Mesothelial cell of epicardium (in vitro differentiated cells): ENCODE results near the gene KCNH3. TPM values are rescaled to one million over a fixed set of nuclear protein-coding genes. Genes with fewer than 3 reads are reported as not detected.

Experiments used
- DNase-seq, 2 experiments: peaks; one replicate each; pipeline ENCODE4 v3.0.0; 2021; ENCODE audit warnings: low spot score in 2 of 2; ENCODE audit not compliant: unreplicated experiment in 2 of 2
- H3K27ac Mint-ChIP-seq: 2 replicates; pipeline ENCODE4 v1.8.0; 2021; ENCODE audit warnings: mixed read lengths
- H3K27me3 Mint-ChIP-seq: 2 replicates; pipeline ENCODE4 v1.8.0; 2021; ENCODE audit warnings: low read depth, mixed read lengths
- H3K36me3 Mint-ChIP-seq: 2 replicates; pipeline ENCODE4 v1.8.0; 2021; ENCODE audit warnings: mixed read lengths
- H3K4me1 Mint-ChIP-seq: 2 replicates; pipeline ENCODE4 v1.8.0; 2021; ENCODE audit warnings: mixed read lengths
- H3K4me3 Mint-ChIP-seq: 2 replicates; pipeline ENCODE4 v1.8.0; 2021; ENCODE audit warnings: mild to moderate bottlenecking, moderate library complexity, mixed read lengths
- H3K9me3 Mint-ChIP-seq: 2 replicates; pipeline ENCODE4 v1.8.0; 2021; ENCODE audit warnings: mixed read lengths
- total RNA-seq: library from RNA; stranded (reverse); gene quantifications from 3 replicates; pipeline ENCODE4 v1.2.1, GENCODE V29; 2021
- TF ChIP-seq, protein P1 (sequence below): fragments of 200-600 bp; sonication (generic); IDR thresholded peaks from one replicate; pipeline ENCODE4 v1.5.0; 2021; ENCODE audit warnings: antibody characterized with exemption; ENCODE audit not compliant: unreplicated experiment

Gene KCNH3, protein sequence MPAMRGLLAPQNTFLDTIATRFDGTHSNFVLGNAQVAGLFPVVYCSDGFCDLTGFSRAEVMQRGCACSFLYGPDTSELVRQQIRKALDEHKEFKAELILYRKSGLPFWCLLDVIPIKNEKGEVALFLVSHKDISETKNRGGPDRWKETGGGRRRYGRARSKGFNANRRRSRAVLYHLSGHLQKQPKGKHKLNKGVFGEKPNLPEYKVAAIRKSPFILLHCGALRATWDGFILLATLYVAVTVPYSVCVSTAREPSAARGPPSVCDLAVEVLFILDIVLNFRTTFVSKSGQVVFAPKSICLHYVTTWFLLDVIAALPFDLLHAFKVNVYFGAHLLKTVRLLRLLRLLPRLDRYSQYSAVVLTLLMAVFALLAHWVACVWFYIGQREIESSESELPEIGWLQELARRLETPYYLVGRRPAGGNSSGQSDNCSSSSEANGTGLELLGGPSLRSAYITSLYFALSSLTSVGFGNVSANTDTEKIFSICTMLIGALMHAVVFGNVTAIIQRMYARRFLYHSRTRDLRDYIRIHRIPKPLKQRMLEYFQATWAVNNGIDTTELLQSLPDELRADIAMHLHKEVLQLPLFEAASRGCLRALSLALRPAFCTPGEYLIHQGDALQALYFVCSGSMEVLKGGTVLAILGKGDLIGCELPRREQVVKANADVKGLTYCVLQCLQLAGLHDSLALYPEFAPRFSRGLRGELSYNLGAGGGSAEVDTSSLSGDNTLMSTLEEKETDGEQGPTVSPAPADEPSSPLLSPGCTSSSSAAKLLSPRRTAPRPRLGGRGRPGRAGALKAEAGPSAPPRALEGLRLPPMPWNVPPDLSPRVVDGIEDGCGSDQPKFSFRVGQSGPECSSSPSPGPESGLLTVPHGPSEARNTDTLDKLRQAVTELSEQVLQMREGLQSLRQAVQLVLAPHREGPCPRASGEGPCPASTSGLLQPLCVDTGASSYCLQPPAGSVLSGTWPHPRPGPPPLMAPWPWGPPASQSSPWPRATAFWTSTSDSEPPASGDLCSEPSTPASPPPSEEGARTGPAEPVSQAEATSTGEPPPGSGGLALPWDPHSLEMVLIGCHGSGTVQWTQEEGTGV
- total RNA-seq: 1.8 to 2.5 TPM (median 2.3 TPM) in 3 replicates

DNA sequence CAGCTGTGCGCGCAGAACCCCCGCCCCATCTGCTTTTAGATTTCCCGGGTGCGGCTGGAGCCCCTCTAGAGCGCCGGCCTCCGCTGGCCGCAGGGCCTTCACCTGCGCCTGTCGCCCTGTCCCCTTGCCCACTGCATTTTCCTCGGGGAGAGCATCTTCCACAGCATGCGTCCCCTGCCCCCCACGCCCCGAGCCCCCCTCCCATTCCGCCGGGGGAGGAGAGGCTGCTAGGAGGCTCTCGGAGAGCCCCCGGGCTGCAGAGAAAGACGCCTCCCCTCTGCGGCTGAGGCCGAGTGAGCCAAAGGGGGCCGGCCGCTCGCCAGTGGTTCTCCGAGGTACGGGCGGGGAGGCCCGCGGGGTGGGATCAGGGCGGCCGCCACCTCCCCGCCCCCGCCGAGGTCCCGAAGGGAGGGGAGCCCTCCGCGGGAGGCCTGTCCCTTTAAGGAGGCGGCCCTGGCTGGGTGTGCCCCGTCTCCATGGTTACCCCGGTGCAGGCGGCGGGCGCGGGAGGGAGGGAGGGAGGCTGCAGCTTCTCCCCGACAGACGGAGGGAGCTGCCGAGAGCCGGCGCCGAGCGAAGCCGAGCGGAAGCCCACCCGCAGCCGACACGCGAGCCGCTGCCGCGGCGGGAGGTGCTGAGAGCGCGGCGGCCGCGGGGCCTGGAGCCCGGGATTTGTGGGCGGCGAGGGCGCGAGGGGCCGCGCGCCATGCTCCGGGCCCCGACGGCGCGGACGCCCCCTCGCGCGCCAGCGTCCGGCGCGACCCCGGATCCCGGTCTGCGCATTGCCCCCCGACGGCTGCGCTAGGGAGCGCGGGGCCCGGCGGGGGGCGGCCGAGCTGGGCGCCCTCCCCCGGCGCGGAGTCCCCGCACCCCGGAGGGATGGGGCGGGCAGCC is at the start of gene KCNH3:
TSS of gene KCNH3 (plus strand) at position 521 of the 894 bp plus-strand sequence. CDS start 387 bp downstream, outside the sequence.
- peak; percentile 68 to 70 for DNase-seq
- Mint-ChIP-seq H3K36me3 (no peaks in the 10 kb centered on the region), H3K9me3 (no peaks in the 10 kb centered on the region), H3K27ac (no peak within 1 kb of the TSS), H3K4me1 (peaks cover 33% of the 10 kb centered on the region), H3K27me3 (peaks cover 74% of the 10 kb centered on the region), H3K4me3 (peak within 1 kb of the TSS; percentile 63)
- TF ChIP-seq, protein P1, sequence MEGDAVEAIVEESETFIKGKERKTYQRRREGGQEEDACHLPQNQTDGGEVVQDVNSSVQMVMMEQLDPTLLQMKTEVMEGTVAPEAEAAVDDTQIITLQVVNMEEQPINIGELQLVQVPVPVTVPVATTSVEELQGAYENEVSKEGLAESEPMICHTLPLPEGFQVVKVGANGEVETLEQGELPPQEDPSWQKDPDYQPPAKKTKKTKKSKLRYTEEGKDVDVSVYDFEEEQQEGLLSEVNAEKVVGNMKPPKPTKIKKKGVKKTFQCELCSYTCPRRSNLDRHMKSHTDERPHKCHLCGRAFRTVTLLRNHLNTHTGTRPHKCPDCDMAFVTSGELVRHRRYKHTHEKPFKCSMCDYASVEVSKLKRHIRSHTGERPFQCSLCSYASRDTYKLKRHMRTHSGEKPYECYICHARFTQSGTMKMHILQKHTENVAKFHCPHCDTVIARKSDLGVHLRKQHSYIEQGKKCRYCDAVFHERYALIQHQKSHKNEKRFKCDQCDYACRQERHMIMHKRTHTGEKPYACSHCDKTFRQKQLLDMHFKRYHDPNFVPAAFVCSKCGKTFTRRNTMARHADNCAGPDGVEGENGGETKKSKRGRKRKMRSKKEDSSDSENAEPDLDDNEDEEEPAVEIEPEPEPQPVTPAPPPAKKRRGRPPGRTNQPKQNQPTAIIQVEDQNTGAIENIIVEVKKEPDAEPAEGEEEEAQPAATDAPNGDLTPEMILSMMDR: no peak

DNA sequence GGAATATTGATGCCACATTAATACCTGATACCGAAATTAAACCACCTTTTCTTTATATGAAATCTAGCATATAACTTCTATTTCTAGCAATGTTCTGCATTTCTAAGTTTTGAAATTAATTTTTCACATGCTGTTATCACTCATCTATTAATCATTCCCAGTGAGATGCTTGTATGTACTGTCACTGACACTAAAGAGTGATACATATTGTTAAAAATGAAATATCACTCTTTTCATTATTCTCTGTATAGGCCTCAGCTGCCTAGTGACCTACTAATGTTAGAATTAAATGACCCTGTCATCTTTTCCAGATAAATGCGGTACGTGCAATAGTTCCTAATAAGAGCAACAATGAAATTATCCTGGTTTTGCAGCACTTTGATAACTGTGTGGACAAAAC is 49.7 kb upstream of the KCNH3 start:
- TF ChIP-seq, protein P1: no peak
- no peaks in the 10 kb centered on the region for H3K9me3 Mint-ChIP-seq
- H3K36me3 Mint-ChIP-seq: peaks cover 11% of the 10 kb centered on the region
- H3K27ac Mint-ChIP-seq: no peak overlapping the region
- H3K4me1 Mint-ChIP-seq: peaks cover 33% of the 10 kb centered on the region
- no peak overlapping the region for H3K4me3 Mint-ChIP-seq
- H3K27me3 Mint-ChIP-seq: no peaks in the 10 kb centered on the region
- DNase-seq: no peak

DNA sequence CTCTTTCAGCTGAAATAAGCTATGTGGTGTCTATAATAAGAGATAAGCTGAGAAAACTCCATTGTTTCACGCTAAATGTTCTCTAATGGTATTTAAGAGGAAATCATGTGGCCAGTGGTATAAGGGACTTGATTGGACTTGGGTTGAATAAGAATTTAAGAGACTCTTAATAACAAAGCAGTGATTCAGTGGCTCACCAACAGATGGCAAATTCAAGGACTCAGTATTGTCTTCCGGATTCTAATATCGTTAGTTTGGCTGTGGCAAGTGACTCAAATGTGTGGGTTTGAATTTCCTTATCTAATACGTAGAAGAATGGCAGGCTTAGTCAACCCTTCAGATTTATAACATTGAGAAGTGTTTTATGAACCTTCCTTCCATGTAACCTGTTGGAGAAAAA is 49.1 kb upstream of the KCNH3 start:
- Mint-ChIP-seq H3K9me3 (no peaks in the 10 kb centered on the region), H3K4me1 (peaks cover 31% of the 10 kb centered on the region), H3K4me3 (no peak overlapping the region), H3K36me3 (peaks cover 12% of the 10 kb centered on the region), H3K27ac (peak overlapping the region; percentile 31), H3K27me3 (no peaks in the 10 kb centered on the region)
- DNase-seq: no peak
- TF ChIP-seq, protein P1: no peak

DNA sequence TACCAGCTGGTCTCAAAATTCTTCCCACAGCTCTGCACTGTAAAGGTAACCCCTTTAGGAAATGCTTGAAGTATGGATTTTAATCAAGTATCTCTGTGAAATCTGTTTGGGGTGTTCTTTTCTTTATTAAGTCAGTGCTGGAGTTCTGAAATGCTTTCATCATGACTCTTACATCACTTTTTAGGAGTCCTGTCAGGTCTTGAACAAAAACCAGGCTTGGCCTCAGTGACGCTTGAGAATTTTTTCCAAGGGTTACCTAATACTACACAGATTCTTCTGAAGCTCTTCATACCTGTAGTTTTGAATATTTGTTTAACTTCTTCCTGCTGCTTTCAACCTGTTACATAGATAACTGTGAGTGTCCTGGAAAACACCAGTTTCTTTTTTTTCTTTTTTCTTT is 47.0 kb upstream of the KCNH3 start:
- Mint-ChIP-seq H3K27me3 (no peaks in the 10 kb centered on the region), H3K4me1 (peaks cover 40% of the 10 kb centered on the region), H3K9me3 (no peaks in the 10 kb centered on the region), H3K36me3 (peaks cover 18% of the 10 kb centered on the region), H3K27ac (peak overlapping the region; percentile 94), H3K4me3 (no peak overlapping the region)
- TF ChIP-seq, protein P1: no peak
- no peak for DNase-seq

DNA sequence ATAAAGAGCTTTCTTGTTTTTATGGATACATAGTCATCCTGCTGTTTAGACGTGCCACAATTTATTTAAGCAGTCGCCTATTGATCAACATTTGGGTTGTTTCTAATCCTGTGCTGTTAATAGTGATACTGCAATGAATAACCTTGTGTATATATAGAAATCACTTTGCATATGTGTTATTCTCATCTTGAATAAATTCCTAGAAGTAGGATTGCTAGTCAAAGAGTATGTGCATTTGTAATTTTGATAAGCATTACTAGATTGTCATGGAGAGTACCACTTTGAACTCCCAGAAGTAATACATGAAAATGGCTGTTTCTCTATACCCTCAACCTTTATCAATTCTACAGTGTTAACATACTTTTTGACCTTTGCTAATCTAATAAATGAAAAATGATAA is 44.9 kb upstream of the KCNH3 start:
- H3K36me3 Mint-ChIP-seq: peaks cover 23% of the 10 kb centered on the region
- peak overlapping the region; percentile 15 for H3K27ac Mint-ChIP-seq
- no peaks in the 10 kb centered on the region for H3K9me3 Mint-ChIP-seq
- no peak for DNase-seq
- TF ChIP-seq, protein P1: no peak
- H3K4me3 Mint-ChIP-seq: no peak overlapping the region
- H3K4me1 Mint-ChIP-seq: peaks cover 48% of the 10 kb centered on the region
- H3K27me3 Mint-ChIP-seq: no peaks in the 10 kb centered on the region
